Measurements from ENCODE around the gene ALG14. TPM values are rescaled to one million over a fixed set of nuclear protein-coding genes. Genes with fewer than 3 reads are reported as not detected.

ALG14 gene
- 1 to 10 TPM; 1.6 TPM for total RNA-seq

GRCh38 chr1:95072532-95073419, at the start of gene ALG14:
ALG14 (minus strand) TSS chr1:95072951; CDS start chr1:95072898, 53 bp downstream.
- H3K4me1 ChIP-seq (ENCODE audit: control insufficient read depth in 1 of 2, low read depth in 2 of 2) = peaks cover 0 to 8% of the 10 kb centered on the region in 2 donors
- H3K9me3 ChIP-seq = no peaks in the 10 kb centered on the region
- peak; percentile 79 for DNase-seq (ENCODE audit: low spot score)
- H3K27me3 ChIP-seq (replicated peaks; ENCODE audit: insufficient read depth) = no peaks in the 10 kb centered on the region
- TF ChIP-seq CTCF (IDR thresholded peaks at IDR 0.05) = no peak
- H3K4me3 ChIP-seq = peak within 1 kb of the TSS; percentile 91
- H3K36me3 ChIP-seq = no peaks in the 10 kb centered on the region
- peak; percentile 96 for ATAC-seq (ENCODE audit: insufficient number of reproducible peaks, low FRiP score, low read depth)
- peak within 1 kb of the TSS; percentile 89 to 93 for H3K27ac ChIP-seq

GRCh38 chr1:95122151-95122697, 49.5 kb upstream of the ALG14 start:
- H3K9me3 ChIP-seq = no peaks in the 10 kb centered on the region
- H3K27ac ChIP-seq = no peak overlapping the region
- no peaks in the 10 kb centered on the region for H3K36me3 ChIP-seq
- no peak for DNase-seq (ENCODE audit: low spot score)
- no peak overlapping the region for H3K4me3 ChIP-seq
- no peak for TF ChIP-seq CTCF (IDR thresholded peaks at IDR 0.05)
- no peak for ATAC-seq (ENCODE audit: insufficient number of reproducible peaks, low FRiP score, low read depth)
- H3K4me1 ChIP-seq (ENCODE audit: control insufficient read depth in 1 of 2, low read depth in 2 of 2) = peaks cover 0 to 20% of the 10 kb centered on the region in 2 donors
- H3K27me3 ChIP-seq (replicated peaks; ENCODE audit: insufficient read depth) = no peaks in the 10 kb centered on the region

GRCh38 chr1:95119273-95119672, 46.5 kb upstream of the ALG14 start:
- H3K27me3 ChIP-seq (replicated peaks; ENCODE audit: insufficient read depth) = no peaks in the 10 kb centered on the region
- H3K9me3 ChIP-seq = no peaks in the 10 kb centered on the region
- no peak overlapping the region for H3K27ac ChIP-seq
- no peak for ATAC-seq (ENCODE audit: insufficient number of reproducible peaks, low FRiP score, low read depth)
- TF ChIP-seq CTCF (IDR thresholded peaks at IDR 0.05) = no peak
- H3K4me3 ChIP-seq = no peak overlapping the region
- peaks cover 0 to 24% of the 10 kb centered on the region in 2 donors for H3K4me1 ChIP-seq (ENCODE audit: control insufficient read depth in 1 of 2, low read depth in 2 of 2)
- no peak for DNase-seq (ENCODE audit: low spot score)
- H3K36me3 ChIP-seq = no peaks in the 10 kb centered on the region

- Histone ChIP-seq H3K4me3 (no peak overlapping the region), H3K27ac (no peak overlapping the region), H3K9me3 (no peaks in the 10 kb centered on the region), H3K27me3 (replicated peaks; ENCODE audit: insufficient read depth) (no peaks in the 10 kb centered on the region), H3K36me3 (no peaks in the 10 kb centered on the region), H3K4me1 (ENCODE audit: control insufficient read depth in 1 of 2, low read depth in 2 of 2) (peaks cover 0 to 24% of the 10 kb centered on the region in 2 donors)
- no peak for TF ChIP-seq CTCF (IDR thresholded peaks at IDR 0.05)
- ATAC-seq (ENCODE audit: insufficient number of reproducible peaks, low FRiP score, low read depth) (no peak), DNase-seq (ENCODE audit: low spot score) (no peak)
Observed at GRCh38 chr1:95118710-95119109, 46.0 kb upstream of the ALG14 start.

GRCh38 chr1:95118067-95118499, 45.3 kb upstream of the ALG14 start:
- H3K4me3 ChIP-seq = peak overlapping the region; percentile 80
- H3K9me3 ChIP-seq = no peaks in the 10 kb centered on the region
- H3K27ac ChIP-seq = peak overlapping the region in 1 of 2 donors; percentile 56
- no peak for TF ChIP-seq CTCF (IDR thresholded peaks at IDR 0.05)
- no peak for ATAC-seq (ENCODE audit: insufficient number of reproducible peaks, low FRiP score, low read depth)
- peaks cover 0 to 24% of the 10 kb centered on the region in 2 donors for H3K4me1 ChIP-seq (ENCODE audit: control insufficient read depth in 1 of 2, low read depth in 2 of 2)
- DNase-seq (ENCODE audit: low spot score) = no peak
- H3K36me3 ChIP-seq = no peaks in the 10 kb centered on the region
- H3K27me3 ChIP-seq (replicated peaks; ENCODE audit: insufficient read depth) = no peaks in the 10 kb centered on the region

Data from thoracic aorta (tissue), 2 donors.